Neural crest cell (in vitro differentiated cells): ENCODE measurements around the gene ULK4. TPM values are rescaled to one million over a fixed set of nuclear protein-coding genes. Genes with fewer than 3 reads are reported as not detected.

Source experiments
- DNase-seq: peaks from one replicate; pipeline ENCODE4 v3.0.0; 2021; ENCODE audit warnings: low read depth, mixed read lengths, low spot score
- H3K27ac Mint-ChIP-seq: one replicate; pipeline ENCODE4 v1.8.0; 2021; ENCODE audit warnings: mild to moderate bottlenecking, mixed read lengths; ENCODE audit not compliant: unreplicated experiment
- H3K27me3 Mint-ChIP-seq: 2 replicates; pipeline ENCODE4 v1.8.0; 2021; ENCODE audit warnings: low read depth, mild to moderate bottlenecking, mixed read lengths
- H3K36me3 Mint-ChIP-seq: 2 replicates; pipeline ENCODE4 v1.8.0; 2021; ENCODE audit warnings: low read depth, mild to moderate bottlenecking, mixed read lengths
- H3K4me1 Mint-ChIP-seq: 2 replicates; pipeline ENCODE4 v1.8.0; 2021; ENCODE audit warnings: mixed read lengths
- H3K4me3 Mint-ChIP-seq: one replicate; pipeline ENCODE4 v1.8.0; 2021; ENCODE audit warnings: mild to moderate bottlenecking, mixed read lengths
- H3K9me3 Mint-ChIP-seq: 2 replicates; pipeline ENCODE4 v1.8.0; 2021; ENCODE audit warnings: mixed read lengths
- total RNA-seq: library from RNA; stranded (reverse); gene quantifications from 2 replicates; pipeline ENCODE4 v1.2.1, GENCODE V29; 2021
- TF ChIP-seq, protein P1 (sequence below): fragments of 200-600 bp; sonication (generic); conservative IDR thresholded peaks from 2 replicates; pipeline ENCODE4 v1.5.0; 2021; ENCODE audit warnings: antibody characterized with exemption, mild to moderate bottlenecking

The ULK4 gene
- total RNA-seq, 1 donor from 2014 or later, result 10.2 TPM

DNA sequence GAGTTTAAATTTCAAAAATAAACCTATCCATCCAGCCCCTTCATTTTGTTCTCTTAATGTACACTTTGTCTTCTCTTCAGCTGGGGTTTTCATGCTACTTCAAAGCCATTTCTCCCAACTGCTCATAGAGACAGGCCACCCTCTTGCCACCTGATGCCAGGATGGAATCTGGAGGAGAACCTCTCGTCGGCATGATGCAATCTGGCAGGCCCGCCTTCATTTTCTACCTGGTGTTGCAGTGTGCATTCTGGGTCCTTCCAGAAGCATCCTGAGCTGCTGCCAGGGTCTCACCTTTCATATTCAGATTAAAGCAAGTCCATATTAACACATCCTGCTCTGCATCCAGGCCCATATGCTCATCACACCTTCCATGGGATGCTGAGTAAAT is 701.8 kb downstream of the ULK4 start:
- no peaks in the 10 kb centered on the region for H3K27me3 Mint-ChIP-seq
- peaks cover 3% of the 10 kb centered on the region for H3K36me3 Mint-ChIP-seq
- H3K27ac Mint-ChIP-seq, result no peak overlapping the region
- TF ChIP-seq, protein P1, sequence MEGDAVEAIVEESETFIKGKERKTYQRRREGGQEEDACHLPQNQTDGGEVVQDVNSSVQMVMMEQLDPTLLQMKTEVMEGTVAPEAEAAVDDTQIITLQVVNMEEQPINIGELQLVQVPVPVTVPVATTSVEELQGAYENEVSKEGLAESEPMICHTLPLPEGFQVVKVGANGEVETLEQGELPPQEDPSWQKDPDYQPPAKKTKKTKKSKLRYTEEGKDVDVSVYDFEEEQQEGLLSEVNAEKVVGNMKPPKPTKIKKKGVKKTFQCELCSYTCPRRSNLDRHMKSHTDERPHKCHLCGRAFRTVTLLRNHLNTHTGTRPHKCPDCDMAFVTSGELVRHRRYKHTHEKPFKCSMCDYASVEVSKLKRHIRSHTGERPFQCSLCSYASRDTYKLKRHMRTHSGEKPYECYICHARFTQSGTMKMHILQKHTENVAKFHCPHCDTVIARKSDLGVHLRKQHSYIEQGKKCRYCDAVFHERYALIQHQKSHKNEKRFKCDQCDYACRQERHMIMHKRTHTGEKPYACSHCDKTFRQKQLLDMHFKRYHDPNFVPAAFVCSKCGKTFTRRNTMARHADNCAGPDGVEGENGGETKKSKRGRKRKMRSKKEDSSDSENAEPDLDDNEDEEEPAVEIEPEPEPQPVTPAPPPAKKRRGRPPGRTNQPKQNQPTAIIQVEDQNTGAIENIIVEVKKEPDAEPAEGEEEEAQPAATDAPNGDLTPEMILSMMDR, result no peak
- no peaks in the 10 kb centered on the region for H3K9me3 Mint-ChIP-seq
- DNase-seq, result no peak
- H3K4me3 Mint-ChIP-seq, result no peak overlapping the region
- no peaks in the 10 kb centered on the region for H3K4me1 Mint-ChIP-seq

DNA sequence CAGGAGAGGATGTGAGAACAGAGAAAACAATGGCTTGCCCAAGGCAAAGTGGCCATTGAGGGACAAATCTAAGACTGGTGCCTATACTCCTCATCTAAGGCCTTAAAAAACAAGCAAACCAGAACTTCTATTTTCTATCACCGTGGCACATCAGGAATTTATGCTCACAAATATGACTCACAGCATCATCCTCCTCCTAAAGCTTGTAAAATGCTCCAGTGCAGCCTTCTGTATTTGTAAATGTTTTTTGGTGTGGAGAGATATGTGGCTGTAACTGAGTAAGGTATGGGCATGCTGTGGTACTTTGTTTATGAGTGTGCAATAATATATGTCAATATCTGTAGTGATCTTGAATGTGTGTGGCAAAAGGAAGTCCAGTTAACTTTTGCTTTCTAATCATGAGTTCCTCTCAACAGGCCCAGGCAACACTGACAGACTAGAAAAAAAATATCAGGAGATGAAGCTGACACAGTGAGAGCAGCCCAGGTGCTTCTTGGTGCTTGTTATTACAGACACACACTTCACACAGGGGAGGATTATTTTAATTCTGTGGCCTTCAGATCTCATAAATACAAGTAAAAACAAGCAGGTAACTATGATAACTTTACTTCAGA is 702.3 kb downstream of the ULK4 start:
- Mint-ChIP-seq H3K4me3 (no peak overlapping the region), H3K27ac (no peak overlapping the region), H3K27me3 (no peaks in the 10 kb centered on the region), H3K36me3 (peaks cover 3% of the 10 kb centered on the region), H3K4me1 (no peaks in the 10 kb centered on the region), H3K9me3 (no peaks in the 10 kb centered on the region)
- TF ChIP-seq, protein P1, result no peak
- no peak for DNase-seq

DNA sequence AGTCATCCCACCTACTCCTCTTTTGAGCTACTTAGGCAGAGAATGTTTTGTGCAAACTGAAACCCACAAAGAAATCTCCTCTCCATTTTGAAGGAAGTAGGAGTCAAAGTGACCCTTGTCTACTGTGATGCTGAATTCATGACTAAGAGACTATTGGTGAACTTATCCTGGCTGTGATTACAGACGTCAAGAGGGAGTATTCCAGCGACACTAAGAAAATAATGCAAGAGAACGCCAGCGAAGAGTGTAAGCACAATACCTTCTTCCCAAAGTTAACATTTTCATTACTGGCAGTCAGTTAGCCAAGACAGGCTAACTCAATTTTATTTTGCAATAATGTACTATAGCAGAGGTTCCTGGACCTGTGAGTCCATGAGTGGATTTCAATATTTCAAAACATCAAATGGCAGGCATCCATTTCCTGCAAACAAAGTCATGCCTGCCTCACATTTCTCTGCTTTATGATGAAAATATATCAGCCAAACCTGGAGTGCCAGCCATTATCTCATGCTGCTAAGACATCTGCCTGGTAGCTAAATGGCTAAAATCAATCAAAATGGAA is 703.6 kb downstream of the ULK4 start:
- H3K9me3 Mint-ChIP-seq, result no peaks in the 10 kb centered on the region
- TF ChIP-seq, protein P1, result no peak
- H3K27me3 Mint-ChIP-seq, result no peaks in the 10 kb centered on the region
- H3K36me3 Mint-ChIP-seq, result peaks cover 3% of the 10 kb centered on the region
- H3K4me1 Mint-ChIP-seq, result no peaks in the 10 kb centered on the region
- no peak overlapping the region for H3K4me3 Mint-ChIP-seq
- H3K27ac Mint-ChIP-seq, result no peak overlapping the region
- no peak for DNase-seq

DNA sequence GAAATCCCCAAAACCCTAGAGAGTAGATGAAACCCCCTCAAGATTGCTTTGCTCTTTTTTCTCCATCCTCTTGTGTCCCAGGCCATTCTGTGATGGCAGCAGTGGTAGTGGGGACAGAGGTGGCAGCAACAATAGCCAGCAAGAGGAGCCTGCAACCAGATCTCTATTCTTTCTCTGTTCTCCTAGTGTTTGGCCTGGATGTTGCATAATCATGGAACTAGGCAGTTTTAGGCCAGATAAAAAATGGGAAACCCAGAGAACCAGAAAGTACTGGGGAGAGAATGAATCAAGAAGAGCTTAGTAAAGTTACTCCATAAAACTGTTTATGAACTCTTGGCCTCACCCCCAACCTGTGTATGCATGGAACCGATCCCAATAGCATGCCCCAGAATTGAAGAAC is 710.3 kb downstream of the ULK4 start:
- Mint-ChIP-seq H3K36me3 (peaks cover 2% of the 10 kb centered on the region), H3K27ac (no peak overlapping the region), H3K9me3 (peaks cover 2% of the 10 kb centered on the region), H3K27me3 (peaks cover 2% of the 10 kb centered on the region), H3K4me1 (peaks cover 11% of the 10 kb centered on the region), H3K4me3 (no peak overlapping the region)
- DNase-seq, result no peak
- TF ChIP-seq, protein P1, result no peak

DNA sequence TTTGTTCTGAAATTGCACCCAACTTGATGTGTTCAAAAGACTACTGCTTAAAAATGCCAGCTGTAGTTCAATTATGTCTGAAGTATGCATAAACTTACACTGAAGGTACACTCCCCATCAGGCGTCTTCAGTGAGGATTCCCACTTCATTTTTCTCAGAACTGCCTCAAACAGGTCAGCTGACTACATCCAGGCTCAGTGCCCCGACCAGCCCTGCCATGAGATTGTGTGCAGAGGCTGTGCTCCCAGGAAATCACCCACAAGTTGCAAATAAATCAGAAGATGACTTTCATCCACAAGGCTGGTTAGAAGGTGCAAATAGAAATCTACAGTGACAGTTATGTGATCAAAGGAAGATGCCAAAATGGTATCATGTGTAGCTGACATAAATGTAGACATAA is 711.1 kb downstream of the ULK4 start:
- Mint-ChIP-seq H3K27ac (no peak overlapping the region), H3K4me1 (peaks cover 11% of the 10 kb centered on the region), H3K36me3 (peaks cover 2% of the 10 kb centered on the region), H3K27me3 (peaks cover 2% of the 10 kb centered on the region), H3K9me3 (peaks cover 2% of the 10 kb centered on the region), H3K4me3 (no peak overlapping the region)
- no peak for DNase-seq
- TF ChIP-seq, protein P1, result no peak
